KOPT-K1 (cell line): Measurements from ENCODE around the gene TRMT2B.
"Not testable (repeated sequence)": the region's sequence is repeated elsewhere in the genome, so short reads cannot be mapped to it uniquely, and the experiment has no call there.

ENCODE experiments used
- H3K27ac ChIP-seq: fragments of 200-600 bp; sonication (generic); 2 replicates; pipeline ENCODE4 v1.5.1; 2016; ENCODE audit warnings: antibody characterized with exemption, mild to moderate bottlenecking, low read depth, low read length; ENCODE audit not compliant: poor library complexity, severe bottlenecking
- H3K36me3 ChIP-seq: fragments of 200-600 bp; sonication (generic); 2 replicates; pipeline ENCODE4 v1.5.1; 2017; ENCODE audit warnings: antibody characterized with exemption, mild to moderate bottlenecking, low read length, moderate library complexity; ENCODE audit not compliant: insufficient read depth
- H3K9me3 ChIP-seq: fragments of 200-600 bp; sonication (generic); 2 replicates; pipeline ENCODE4 v1.5.1; 2017; ENCODE audit warnings: antibody characterized with exemption, low read length, mild to moderate bottlenecking; ENCODE audit not compliant: insufficient read depth, poor library complexity, severe bottlenecking

TRMT2B gene

GRCh38 chrX:101051549-101052302 lies at the start of gene TRMT2B:
Gene TRMT2B, minus strand, starts transcription at chrX:101052111. Its CDS starts 9,822 bp downstream, at chrX:101042289.
- peaks cover 7% of the 10 kb centered on the region; the same call in 1 of the 2 replicates for H3K36me3 ChIP-seq
- no peaks in the 10 kb centered on the region for H3K9me3 ChIP-seq
- peak within 1 kb of the TSS; percentile 90 for H3K27ac ChIP-seq

DNA sequence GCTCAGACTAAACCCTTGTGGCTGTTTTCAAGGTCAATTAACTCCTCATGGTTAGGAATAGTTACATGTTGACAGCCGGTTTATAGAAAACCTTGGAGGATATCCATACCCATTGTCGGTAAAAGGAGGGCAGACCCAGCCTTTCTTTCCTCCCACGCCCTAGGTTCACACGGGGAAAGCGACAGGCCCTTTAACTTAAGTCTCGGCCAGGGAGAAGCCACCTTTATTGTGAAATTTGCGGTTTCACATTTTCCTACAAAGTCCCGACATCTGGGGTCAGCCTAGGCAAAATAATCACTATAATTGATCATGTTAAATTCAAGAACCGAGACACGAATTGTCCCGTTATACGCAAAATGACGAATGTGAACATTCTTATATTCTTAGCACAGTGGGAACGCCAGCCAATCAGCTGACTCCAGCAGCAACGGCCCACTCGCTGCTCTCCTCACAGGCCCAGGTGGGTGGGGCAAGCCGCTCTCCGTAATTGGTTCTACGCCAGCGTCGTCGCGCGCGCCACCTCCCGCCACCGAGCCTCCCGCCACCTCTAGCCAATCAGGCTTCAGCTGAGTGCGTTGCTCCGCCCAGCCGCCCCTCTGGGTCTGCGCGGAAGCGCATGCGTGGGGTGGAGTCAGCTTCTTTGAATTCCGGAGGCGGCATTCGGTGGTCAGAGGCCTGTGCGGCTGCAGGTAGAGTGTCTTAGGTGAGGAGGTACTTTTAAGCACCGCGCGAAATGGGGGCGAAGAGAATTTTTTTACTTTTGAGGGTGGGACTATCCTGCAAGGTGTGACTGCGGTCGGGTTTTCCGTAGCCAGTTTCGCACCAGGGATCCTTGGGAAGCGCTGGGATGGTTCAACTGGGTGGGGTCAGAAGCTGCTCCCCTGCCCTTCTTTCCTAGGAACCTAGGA lies 45.9 kb upstream of the TRMT2B start, which contains the start of gene CENPI:
Gene CENPI (plus strand): TSS at position 659 of the 908 bp plus-strand sequence. CDS start 2,867 bp downstream, outside the sequence.
- Histone ChIP-seq H3K27ac (peak within 1 kb of the TSS; percentile 85), H3K36me3 (peaks cover 26% of the 10 kb centered on the region), H3K9me3 (no peaks in the 10 kb centered on the region)

DNA sequence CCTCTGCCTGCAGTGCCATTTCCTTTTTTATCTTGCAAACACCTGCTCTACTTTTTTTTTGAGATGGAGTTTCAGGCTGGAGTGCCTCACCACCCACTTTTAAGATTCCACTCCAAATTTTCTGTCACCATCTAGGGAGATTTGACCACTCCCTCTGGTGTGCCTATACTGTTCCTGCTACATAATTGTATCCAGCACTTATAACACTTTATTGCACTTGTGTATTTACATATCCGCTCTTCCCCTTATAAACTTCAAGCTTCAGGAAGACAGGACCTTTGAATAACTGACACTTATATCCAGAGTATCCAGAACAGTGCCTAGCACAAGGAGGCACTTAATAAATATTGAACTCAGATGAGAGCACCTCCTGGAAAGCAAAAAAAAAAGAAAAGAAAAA lies 39.9 kb upstream of the TRMT2B start:
- no peak overlapping the region for H3K27ac ChIP-seq
- H3K36me3 ChIP-seq, result no peaks in the 10 kb centered on the region

DNA sequence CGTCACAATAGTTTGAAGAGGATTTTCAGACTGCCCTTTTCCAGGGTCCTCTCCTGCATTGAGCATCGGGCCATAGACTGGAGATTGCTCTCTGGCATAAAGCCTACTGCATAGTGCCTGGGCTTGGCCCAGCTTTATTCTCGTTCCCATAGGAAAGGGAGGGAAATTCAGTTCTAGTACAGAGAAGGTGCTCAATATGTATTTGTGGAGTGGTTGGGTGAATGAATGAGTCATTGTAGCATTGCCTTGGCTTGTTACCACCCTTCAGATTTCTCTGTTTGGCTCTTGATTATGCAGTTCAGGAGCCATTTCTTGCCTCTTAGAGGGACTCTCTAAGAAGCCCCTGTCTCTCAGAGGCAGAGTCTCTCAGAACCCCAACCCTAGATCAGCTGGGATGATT lies 29.3 kb upstream of the TRMT2B start:
- Histone ChIP-seq H3K27ac (no peak overlapping the region), H3K36me3 (no peaks in the 10 kb centered on the region), H3K9me3 (no peaks in the 10 kb centered on the region)

More for the DNA sequence above, 39.9 kb upstream of the TRMT2B start:
- no peaks in the 10 kb centered on the region for H3K9me3 ChIP-seq

GRCh38 chrX:101080326-101081124 lies 28.6 kb upstream of the TRMT2B start:
- Histone ChIP-seq H3K36me3 (no peaks in the 10 kb centered on the region), H3K27ac (no peak overlapping the region), H3K9me3 (no peaks in the 10 kb centered on the region)

GRCh38 chrX:101079736-101080270 lies 27.9 kb upstream of the TRMT2B start:
- Histone ChIP-seq H3K9me3 (no peaks in the 10 kb centered on the region), H3K27ac (no peak overlapping the region), H3K36me3 (no peaks in the 10 kb centered on the region)

GRCh38 chrX:101078716-101079598 lies 27.0 kb upstream of the TRMT2B start, which contains the start of gene TMEM35A:
Gene TMEM35A, plus strand, starts transcription at chrX:101078879. Its CDS starts 124 bp downstream, at chrX:101079003.
- H3K9me3 ChIP-seq, result no peaks in the 10 kb centered on the region
- H3K36me3 ChIP-seq, result no peaks in the 10 kb centered on the region
- no peak within 1 kb of the TSS for H3K27ac ChIP-seq

- Histone ChIP-seq H3K9me3 (no peaks in the 10 kb centered on the region), H3K36me3 (no peaks in the 10 kb centered on the region), H3K27ac (no peak overlapping the region)
These were observed 19.7 kb upstream of the TRMT2B start for GRCh38 chrX:101071582-101071981.

DNA sequence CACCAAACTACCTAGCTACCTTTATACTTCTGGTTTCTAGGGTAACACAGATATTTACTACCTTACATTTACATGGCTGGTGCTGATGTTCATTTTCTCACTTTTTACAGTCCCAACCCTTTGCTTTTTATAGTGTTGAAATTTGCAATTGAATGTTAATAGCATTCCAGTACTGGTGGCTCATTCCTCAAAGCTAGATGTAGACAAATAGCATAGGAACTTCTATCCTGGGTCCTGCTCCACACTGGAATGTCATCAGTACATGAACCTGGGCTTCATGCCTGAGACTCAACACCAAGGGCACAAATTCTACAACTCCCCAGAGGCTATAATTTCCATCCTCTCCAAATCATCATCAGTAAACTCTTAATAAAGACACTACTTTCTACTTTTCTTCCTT lies 10.3 kb upstream of the TRMT2B start:
- no peaks in the 10 kb centered on the region for H3K9me3 ChIP-seq
- no peaks in the 10 kb centered on the region for H3K36me3 ChIP-seq
- no peak overlapping the region for H3K27ac ChIP-seq

DNA sequence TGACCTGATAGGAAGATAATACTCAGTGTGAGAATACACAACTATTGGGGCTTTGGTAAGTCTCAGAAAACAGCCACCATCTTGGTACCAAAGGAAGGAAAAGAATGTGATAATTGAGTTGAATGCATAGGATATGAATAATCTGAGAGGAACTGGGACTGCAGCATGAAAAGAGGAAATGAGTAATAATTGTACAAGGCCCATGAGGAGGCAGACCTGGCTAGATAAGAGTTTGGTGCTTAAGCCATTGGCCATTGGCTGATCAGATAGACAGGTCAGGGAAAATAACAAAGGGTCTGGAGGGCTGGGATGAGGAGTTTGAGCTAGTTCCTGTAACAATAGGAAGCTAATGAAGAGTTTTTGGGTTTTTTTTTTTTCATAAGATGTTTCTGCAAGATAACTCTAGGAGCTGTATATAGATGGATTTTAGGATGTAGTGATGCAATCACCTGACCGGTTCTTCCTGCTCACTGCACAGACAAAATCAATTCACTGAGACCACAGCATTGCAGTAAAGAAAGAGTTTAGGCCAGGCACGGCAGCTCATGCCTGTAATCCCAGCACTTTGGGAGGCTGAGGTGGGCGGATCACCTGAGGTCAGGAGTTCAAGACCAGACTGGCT lies 5.3 kb upstream of the TRMT2B start:
- Histone ChIP-seq H3K9me3 (no peaks in the 10 kb centered on the region), H3K36me3 (no peaks in the 10 kb centered on the region), H3K27ac (no peak overlapping the region)

DNA sequence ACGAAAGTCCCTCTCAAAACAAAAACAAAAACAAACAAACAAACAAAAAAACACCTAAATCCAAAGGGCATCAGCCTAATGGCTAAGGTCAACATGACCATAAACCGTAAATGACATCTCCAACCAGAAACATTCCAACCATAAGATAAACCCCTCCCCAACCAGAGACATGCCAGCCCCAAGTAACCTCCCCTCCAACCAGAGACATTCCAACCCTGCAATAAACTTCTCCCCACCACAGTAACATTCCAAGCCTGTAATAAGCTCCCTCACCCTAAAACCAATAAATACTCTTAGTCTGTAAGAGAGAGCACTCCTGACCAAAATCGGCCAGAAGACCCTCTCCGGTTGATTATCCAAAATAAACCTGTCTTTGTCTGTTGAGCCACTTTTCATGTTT lies 4.6 kb upstream of the TRMT2B start:
- not testable (repeated sequence) for H3K36me3 ChIP-seq, H3K27ac ChIP-seq, H3K9me3 ChIP-seq

- no peaks in the 10 kb centered on the region for H3K9me3 ChIP-seq
- peaks cover 7% of the 10 kb centered on the region; the same call in 1 of the 2 replicates for H3K36me3 ChIP-seq
- peak overlapping the region; percentile 90 for H3K27ac ChIP-seq
These were observed 760 bp downstream of the TRMT2B start for GRCh38 chrX:101051153-101051548.

DNA sequence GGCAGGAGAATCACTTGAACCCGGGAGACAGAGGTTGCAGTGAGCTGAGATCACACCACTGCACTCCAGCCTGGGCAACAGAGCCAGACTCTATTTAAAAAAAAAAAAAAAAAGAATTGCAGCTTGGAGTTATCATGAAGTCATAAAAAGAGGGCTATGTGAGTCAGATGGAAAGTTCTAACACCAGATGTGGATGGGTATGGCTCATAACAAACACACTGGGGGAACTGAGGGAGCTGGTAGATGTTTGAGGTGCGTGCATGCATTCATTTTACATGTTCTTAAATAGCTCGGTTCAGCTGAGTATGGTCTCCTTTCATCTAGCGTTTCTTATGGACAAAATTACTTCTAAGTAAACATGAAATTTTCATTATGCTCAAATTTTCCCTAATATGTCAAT lies 11.7 kb downstream of the TRMT2B start:
- H3K27ac ChIP-seq, result no peak overlapping the region
- no peaks in the 10 kb centered on the region for H3K9me3 ChIP-seq
- peaks cover 57% of the 10 kb centered on the region for H3K36me3 ChIP-seq
